ENCODE results near the gene BICC1. TPM values are rescaled to one million over a fixed set of nuclear protein-coding genes. Genes with fewer than 3 reads are reported as not detected.

BICC1 gene
- total and polyA plus RNA-seq, 2 of the 13 experiments (the other 11 are each of a cell fraction or from before 2014, with no cell fraction given) = 0.18 to 1.5 TPM

GRCh38 chr10:58502956-58503355, 9.7 kb upstream of the BICC1 start (continued):
- TF ChIP-seq, protein P1, sequence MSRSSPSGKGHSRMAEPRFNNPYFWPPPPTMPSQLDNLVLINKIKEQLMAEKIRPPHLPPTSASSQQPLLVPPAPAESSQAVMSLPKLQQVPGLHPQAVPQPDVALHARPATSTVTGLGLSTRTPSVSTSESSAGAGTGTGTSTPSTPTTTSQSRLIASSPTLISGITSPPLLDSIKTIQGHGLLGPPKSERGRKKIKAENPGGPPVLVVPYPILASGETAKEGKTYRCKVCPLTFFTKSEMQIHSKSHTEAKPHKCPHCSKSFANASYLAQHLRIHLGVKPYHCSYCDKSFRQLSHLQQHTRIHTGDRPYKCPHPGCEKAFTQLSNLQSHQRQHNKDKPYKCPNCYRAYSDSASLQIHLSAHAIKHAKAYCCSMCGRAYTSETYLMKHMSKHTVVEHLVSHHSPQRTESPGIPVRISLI (CRISPR knock-in tag; IDR thresholded peaks at IDR 0.05; ENCODE audit: borderline replicate concordance) = no peak
- TF ChIP-seq, protein P2, sequence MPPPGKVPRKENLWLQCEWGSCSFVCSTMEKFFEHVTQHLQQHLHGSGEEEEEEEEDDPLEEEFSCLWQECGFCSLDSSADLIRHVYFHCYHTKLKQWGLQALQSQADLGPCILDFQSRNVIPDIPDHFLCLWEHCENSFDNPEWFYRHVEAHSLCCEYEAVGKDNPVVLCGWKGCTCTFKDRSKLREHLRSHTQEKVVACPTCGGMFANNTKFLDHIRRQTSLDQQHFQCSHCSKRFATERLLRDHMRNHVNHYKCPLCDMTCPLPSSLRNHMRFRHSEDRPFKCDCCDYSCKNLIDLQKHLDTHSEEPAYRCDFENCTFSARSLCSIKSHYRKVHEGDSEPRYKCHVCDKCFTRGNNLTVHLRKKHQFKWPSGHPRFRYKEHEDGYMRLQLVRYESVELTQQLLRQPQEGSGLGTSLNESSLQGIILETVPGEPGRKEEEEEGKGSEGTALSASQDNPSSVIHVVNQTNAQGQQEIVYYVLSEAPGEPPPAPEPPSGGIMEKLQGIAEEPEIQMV (CRISPR knock-in tag; IDR thresholded peaks at IDR 0.05; ENCODE audit: low read depth) = no peak
- TF ChIP-seq DNMT3B (CRISPR knock-in tag; conservative IDR thresholded peaks at IDR 0.05) (no peak), FOSL2 (CRISPR knock-in tag; IDR thresholded peaks at IDR 0.05) (no peak), ZFP62 (CRISPR knock-in tag; IDR thresholded peaks at IDR 0.05) (no peak), ZSCAN22 (CRISPR knock-in tag; IDR thresholded peaks at IDR 0.05) (no peak), ZNF780A (CRISPR knock-in tag; IDR thresholded peaks at IDR 0.05) (no peak), IRF2 (CRISPR knock-in tag; IDR thresholded peaks at IDR 0.05) (no peak), ZNF224 (CRISPR knock-in tag; IDR thresholded peaks at IDR 0.05) (no peak)

- peaks cover 0 to 8% of the 10 kb centered on the region in 2 experiments; a peak in 2 of 5 replicates for H3K27me3 ChIP-seq (ENCODE audit: control insufficient read depth in 1 of 2, insufficient read depth in 2 of 2, low read length in 2 of 2)
- no peaks in the 10 kb centered on the region for H3K36me3 ChIP-seq (replicated peaks in 1 of 2; ENCODE audit: control insufficient read depth in 1 of 2, insufficient read depth in 2 of 2, low read length in 2 of 2)
- no peak overlapping the region for H2AFZ ChIP-seq (ENCODE audit: low read length)
- TF ChIP-seq THYN1 (CRISPR knock-in tag; IDR thresholded peaks at IDR 0.05; ENCODE audit: borderline replicate concordance, low read depth) (no peak), ZNF775 (CRISPR knock-in tag; IDR thresholded peaks at IDR 0.05; ENCODE audit: borderline replicate concordance) (no peak), ZBED4 (CRISPR knock-in tag; IDR thresholded peaks at IDR 0.05; ENCODE audit: borderline replicate concordance) (no peak), ZNF383 (CRISPR knock-in tag; IDR thresholded peaks at IDR 0.05; ENCODE audit: borderline replicate concordance) (no peak)
- no peak overlapping the region for H3K4me2 ChIP-seq (ENCODE audit: low read depth, low read length)
- intact Hi-C loops (cut with micrococcal nuclease; ENCODE audit: unreplicated experiment) (no loop called here), in situ Hi-C loops (cut with HindIII; ENCODE audit: extremely low pct_ligation_motif_present, low pct_unique_long_range_greater_than_20kb) (no loop called here)
- DNase-seq (ENCODE audit: low spot score) = no peak
- no peaks in the 10 kb centered on the region for H3K79me2 ChIP-seq (ENCODE audit: insufficient read depth, low read length)
- no peak for FAIRE-seq
- no peak overlapping the region for H3K27ac ChIP-seq (ENCODE audit: extremely low read length, insufficient read depth, low read length)
- POLR2A ChIA-PET = no interaction called here
- no peak overlapping the region for H3K9ac ChIP-seq (ENCODE audit: insufficient read depth, low read depth, low read length)
- WGBS (ENCODE audit: low lambda C conversion rate) = 0% methylated on average over 2 of the region's 2 CpGs
- no peak overlapping the region for H3K4me3 ChIP-seq (replicated peaks in 1 of 3; ENCODE audit: insufficient read depth in 1 of 3, low read depth in 2 of 3, low read length in 3 of 3)
- H3K9me3 ChIP-seq (ENCODE audit: low read length) = no peaks in the 10 kb centered on the region
- CTCF ChIA-PET (ENCODE audit: low intra/inter-chr PET ratio, low total read pairs) = no interaction called here
- H4K20me1 ChIP-seq (ENCODE audit: insufficient read depth, low read length) = no peaks in the 10 kb centered on the region
- peaks cover 28% of the 10 kb centered on the region for H3K4me1 ChIP-seq (ENCODE audit: insufficient read depth, low read length)
- no peak for ATAC-seq
- no TSS peak for BruUV-seq (replicated peaks)
These were observed 4.4 kb upstream of the BICC1 start for GRCh38 chr10:58508316-58508715.
